ENCODE results near the gene NAP1L4. TPM values are rescaled to one million over a fixed set of nuclear protein-coding genes. Genes with fewer than 3 reads are reported as not detected.

NAP1L4 gene
- total RNA-seq, 1 experiment from 2014 or later = 140 TPM

- Mint-ChIP-seq H3K4me3 (ENCODE audit: low read depth, unreplicated experiment) (no peak overlapping the region), H3K27ac (ENCODE audit: unreplicated experiment) (no peak overlapping the region), H3K36me3 (ENCODE audit: insufficient read depth, unreplicated experiment) (peaks cover 74% of the 10 kb centered on the region), H3K4me1 (ENCODE audit: low read depth, unreplicated experiment) (peaks cover 21% of the 10 kb centered on the region), H3K27me3 (ENCODE audit: unreplicated experiment) (no peaks in the 10 kb centered on the region), H3K9me3 (ENCODE audit: low read depth, unreplicated experiment) (no peaks in the 10 kb centered on the region)
- no TSS peak for BruUV-seq (replicated peaks)
- DNase-seq = no peak
- intact Hi-C loops (cut with micrococcal nuclease; ENCODE audit: unreplicated experiment) = no loop called here
- CTCF ChIA-PET = interaction anchor here (1.0 kb wide), 1 partner anchor 12 kb away, joined by 3 read pairs; no protein-coding TSS in a partner anchor
- no peak for TF ChIP-seq CTCF (IDR thresholded peaks at IDR 0.05; ENCODE audit: unreplicated experiment)
Measured at GRCh38 chr11:2945757-2946287, 46.3 kb downstream of the NAP1L4 start.

GRCh38 chr11:2945031-2945756 is 46.9 kb downstream of the NAP1L4 start:
- no peak overlapping the region for H3K27ac Mint-ChIP-seq (ENCODE audit: unreplicated experiment)
- H3K4me3 Mint-ChIP-seq (ENCODE audit: low read depth, unreplicated experiment) = no peak overlapping the region
- no peak for DNase-seq

GRCh38 chr11:2944530-2944929 is 47.6 kb downstream of the NAP1L4 start:
- Mint-ChIP-seq H3K36me3 (ENCODE audit: insufficient read depth, unreplicated experiment) (peaks cover 75% of the 10 kb centered on the region), H3K4me1 (ENCODE audit: low read depth, unreplicated experiment) (peaks cover 17% of the 10 kb centered on the region), H3K4me3 (ENCODE audit: low read depth, unreplicated experiment) (no peak overlapping the region), H3K9me3 (ENCODE audit: low read depth, unreplicated experiment) (no peaks in the 10 kb centered on the region), H3K27me3 (ENCODE audit: unreplicated experiment) (no peaks in the 10 kb centered on the region), H3K27ac (ENCODE audit: unreplicated experiment) (no peak overlapping the region)
- TSS peak; percentile 22 for BruUV-seq (replicated peaks)
- DNase-seq = no peak
- no peak for TF ChIP-seq CTCF (IDR thresholded peaks at IDR 0.05; ENCODE audit: unreplicated experiment)
- CTCF ChIA-PET = no interaction called here
- intact Hi-C loops (cut with micrococcal nuclease; ENCODE audit: unreplicated experiment) = no loop called here

More at GRCh38 chr11:2945031-2945756, 46.9 kb downstream of the NAP1L4 start:
- intact Hi-C loops (cut with micrococcal nuclease; ENCODE audit: unreplicated experiment) = no loop called here
- CTCF ChIA-PET = interaction anchor here (1.0 kb wide), 1 partner anchor 12 kb away, joined by 3 read pairs; no protein-coding TSS in a partner anchor
- Mint-ChIP-seq H3K36me3 (ENCODE audit: insufficient read depth, unreplicated experiment) (peaks cover 74% of the 10 kb centered on the region), H3K9me3 (ENCODE audit: low read depth, unreplicated experiment) (no peaks in the 10 kb centered on the region), H3K27me3 (ENCODE audit: unreplicated experiment) (no peaks in the 10 kb centered on the region), H3K4me1 (ENCODE audit: low read depth, unreplicated experiment) (peaks cover 17% of the 10 kb centered on the region)
- TF ChIP-seq CTCF (IDR thresholded peaks at IDR 0.05; ENCODE audit: unreplicated experiment) = no peak
- BruUV-seq (replicated peaks) = no TSS peak

GRCh38 chr11:2943711-2944118 is 48.4 kb downstream of the NAP1L4 start:
- Mint-ChIP-seq H3K9me3 (ENCODE audit: low read depth, unreplicated experiment) (peaks cover 1% of the 10 kb centered on the region), H3K4me3 (ENCODE audit: low read depth, unreplicated experiment) (no peak overlapping the region), H3K4me1 (ENCODE audit: low read depth, unreplicated experiment) (peaks cover 10% of the 10 kb centered on the region), H3K27ac (ENCODE audit: unreplicated experiment) (no peak overlapping the region), H3K36me3 (ENCODE audit: insufficient read depth, unreplicated experiment) (peaks cover 83% of the 10 kb centered on the region), H3K27me3 (ENCODE audit: unreplicated experiment) (no peaks in the 10 kb centered on the region)
- CTCF ChIA-PET = interaction anchor here (1.1 kb wide), 1 partner anchor 48 kb away, joined by 4 read pairs; the partner anchor contains the start of gene NAP1L4
- intact Hi-C loops (cut with micrococcal nuclease; ENCODE audit: unreplicated experiment) = no loop called here
- no peak for DNase-seq
- TF ChIP-seq CTCF (IDR thresholded peaks at IDR 0.05; ENCODE audit: unreplicated experiment) = no peak
- BruUV-seq (replicated peaks) = no TSS peak

All from Calu3 (cell line).